ENCODE data around the gene CD99.

CD99 gene

DNA sequence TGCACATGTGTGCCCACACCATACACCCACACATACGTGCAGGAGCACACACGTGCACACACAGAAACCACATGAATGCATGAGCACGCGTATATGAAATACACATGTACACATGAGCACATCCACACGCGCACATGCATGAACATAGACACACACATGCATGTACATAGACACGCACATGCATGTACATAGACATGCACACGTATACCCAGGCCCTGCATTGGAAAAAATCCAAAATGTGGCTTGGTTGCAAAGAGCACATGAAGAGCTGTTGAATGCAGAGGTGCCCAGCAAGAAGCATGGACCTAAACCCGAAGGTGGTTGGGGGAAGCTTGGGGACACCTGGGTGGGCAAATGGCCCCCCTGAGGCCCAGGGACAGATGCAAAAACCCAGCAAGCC is 18.5 kb downstream of the CD99 start:
- DNase-seq (ENCODE audit: low spot score) = no peak
- peak overlapping the region; percentile 98 for H3K27ac ChIP-seq
- no peak for TF ChIP-seq CTCF (conservative IDR thresholded peaks at IDR 0.05; ENCODE audit: low read depth)
- CTCF ChIA-PET = no interaction called here
- POLR2A ChIA-PET (ENCODE audit: low non-redundant PET) = no interaction called here

DNA sequence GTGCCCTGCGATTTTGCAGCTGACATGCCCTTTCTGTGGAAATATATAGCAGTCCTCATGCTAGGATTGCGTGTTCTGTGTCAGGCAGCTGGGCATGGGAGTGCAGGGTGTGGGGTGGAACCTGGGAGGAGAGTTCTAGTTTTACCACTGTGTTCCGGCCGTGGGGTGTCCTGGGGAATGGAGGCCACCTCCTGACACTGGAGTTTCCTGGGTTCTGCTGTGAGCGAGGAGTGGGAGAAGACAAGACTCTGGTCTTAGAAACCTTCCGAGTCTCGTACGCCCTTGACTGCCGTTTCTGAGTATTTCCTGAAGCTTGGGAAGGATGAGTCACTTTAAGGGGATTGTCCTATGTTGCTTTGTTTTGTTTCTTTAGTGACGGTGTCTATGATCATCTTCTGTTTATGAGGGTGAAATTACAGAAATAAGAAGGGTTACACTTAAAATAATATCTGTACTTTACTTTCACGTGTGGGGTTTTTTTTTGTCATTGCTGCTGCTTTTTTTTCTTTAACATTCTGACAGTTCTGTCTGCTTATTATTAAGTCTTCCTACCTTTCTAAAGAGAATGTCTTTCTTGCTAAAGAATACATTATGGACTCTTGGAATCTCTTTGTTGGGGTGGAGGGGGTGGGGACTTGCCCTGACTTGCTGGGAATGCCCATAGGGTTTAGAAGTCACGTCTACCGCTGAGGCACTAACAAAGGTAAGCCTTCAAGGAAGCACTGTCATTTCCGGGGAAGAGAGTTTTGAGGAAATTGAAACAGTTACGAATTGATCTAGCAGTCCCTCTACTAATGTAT is 19.1 kb downstream of the CD99 start:
- H3K27ac ChIP-seq = peak overlapping the region; percentile 98
- no peak for TF ChIP-seq CTCF (conservative IDR thresholded peaks at IDR 0.05; ENCODE audit: low read depth)
- CTCF ChIA-PET = no interaction called here
- POLR2A ChIA-PET (ENCODE audit: low non-redundant PET) = no interaction called here
- peak; percentile 76 for DNase-seq (ENCODE audit: low spot score)

DNA sequence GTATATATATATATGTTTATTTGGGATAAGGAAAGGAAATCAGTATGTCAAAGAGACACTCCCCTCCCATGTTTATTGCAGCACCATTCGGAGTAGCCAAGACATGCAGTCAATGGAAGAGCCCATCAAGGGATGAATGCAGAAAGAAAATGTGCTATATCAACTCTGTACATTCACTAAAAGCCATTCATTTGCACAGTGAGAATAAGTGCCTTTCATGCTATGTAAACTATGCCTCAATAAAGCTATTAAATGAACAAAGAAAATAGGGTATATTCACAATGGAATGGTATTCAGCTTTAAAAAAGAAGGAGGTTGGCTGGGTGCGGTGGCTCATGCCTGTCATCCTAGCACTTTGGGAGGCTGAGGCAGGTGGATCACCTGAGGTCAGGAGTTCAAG is 20.3 kb downstream of the CD99 start:
- peak overlapping the region; percentile 47; the same call in 1 of the 2 replicates for H3K27ac ChIP-seq
- no peak for TF ChIP-seq CTCF (conservative IDR thresholded peaks at IDR 0.05; ENCODE audit: low read depth)
- CTCF ChIA-PET = no interaction called here

GRCh38 chrX:2712428-2712827 is 21.3 kb downstream of the CD99 start:
- ChIA-PET POLR2A (ENCODE audit: low non-redundant PET) (no interaction called here), CTCF (no interaction called here)
- no peak overlapping the region for H3K27ac ChIP-seq
- no peak for TF ChIP-seq CTCF (conservative IDR thresholded peaks at IDR 0.05; ENCODE audit: low read depth)
- no peak for DNase-seq (ENCODE audit: low spot score)

More for the DNA sequence above, 20.3 kb downstream of the CD99 start:
- POLR2A ChIA-PET (ENCODE audit: low non-redundant PET) = no interaction called here
- DNase-seq (ENCODE audit: low spot score) = no peak

GRCh38 chrX:2712890-2713840 is 22.1 kb downstream of the CD99 start:
- no peak for DNase-seq (ENCODE audit: low spot score)
- no peak overlapping the region for H3K27ac ChIP-seq
- CTCF ChIA-PET = no interaction called here
- POLR2A ChIA-PET (ENCODE audit: low non-redundant PET) = no interaction called here
- no peak for TF ChIP-seq CTCF (conservative IDR thresholded peaks at IDR 0.05; ENCODE audit: low read depth)

GRCh38 chrX:2714551-2714950 is 23.5 kb downstream of the CD99 start:
- DNase-seq (ENCODE audit: low spot score) = no peak
- POLR2A ChIA-PET (ENCODE audit: low non-redundant PET) = no interaction called here
- no peak overlapping the region for H3K27ac ChIP-seq
- TF ChIP-seq CTCF (conservative IDR thresholded peaks at IDR 0.05; ENCODE audit: low read depth) = no peak
- CTCF ChIA-PET = no interaction called here

Data from RWPE1 (cell line).